Suprapubic skin (tissue), 4 donors: ENCODE results near the gene KRTDAP. TPM values are rescaled to one million over a fixed set of nuclear protein-coding genes. Genes with fewer than 3 reads are reported as not detected.
"Not testable (repeated sequence)": the region's sequence is repeated elsewhere in the genome, so short reads cannot be mapped to it uniquely, and the experiment has no call there.

ENCODE experiments used
- DNase-seq, 2 donors: peaks; one replicate each; pipeline ENCODE4 v3.0.0-alpha.2; 2019; ENCODE audit warnings: low spot score in 2 of 2
- H3K27ac ChIP-seq: fragments of 200-600 bp; sonication (generic); one replicate; pipeline ENCODE4 v1.5.1; 2019
- H3K27me3 ChIP-seq: fragments of 200-600 bp; sonication (generic); one replicate; pipeline ENCODE4 v1.5.1; 2019
- H3K36me3 ChIP-seq: fragments of 200-600 bp; sonication (generic); one replicate; pipeline ENCODE4 v1.5.1; 2019
- H3K4me1 ChIP-seq: fragments of 200-600 bp; sonication (generic); one replicate; pipeline ENCODE4 v1.5.1; 2019
- H3K4me3 ChIP-seq: fragments of 200-600 bp; sonication (generic); one replicate; pipeline ENCODE4 v1.5.1; 2019; ENCODE audit warnings: mild to moderate bottlenecking
- H3K9me3 ChIP-seq: fragments of 200-600 bp; sonication (generic); one replicate; pipeline ENCODE4 v1.5.1; 2019
- EP300 ChIP-seq: sonication (generic); formaldehyde crosslinking; IDR thresholded peaks from one replicate; pipeline ENCODE4 v1.6.1; 2017; ENCODE audit warnings: antibody characterized with exemption
- POLR2A ChIP-seq, 2 donors: fragments of 450-650 bp; IDR thresholded peaks; one replicate each; pipeline ENCODE4 v1.6.1; 2017; ENCODE audit warnings: antibody characterized with exemption in 2 of 2, mild to moderate bottlenecking in 2 of 2, moderate library complexity in 2 of 2
- POLR2AphosphoS5 ChIP-seq, 3 donors: sonication (generic); formaldehyde crosslinking; IDR thresholded peaks; one replicate each; pipeline ENCODE4 v1.6.1; 2017; ENCODE audit warnings: antibody characterized with exemption in 3 of 3
- WGBS: methylation state at CpG from one replicate; pipeline ENCODE4 v1.1.5; 2018; 5-methylcytosine and 5-hydroxymethylcytosine counted together
- total RNA-seq, 4 donors: library from RNA; depleted of rRNA; stranded (reverse); fragments of >200 nt; gene quantifications; one replicate each; pipeline ENCODE4 v1.1.0, GENCODE V29; 2016
- TF ChIP-seq, protein P1 (sequence below), 2 donors: fragments of 200-600 bp in 1 of 2; fragments of 450-650 bp in 1 of 2; sonication (generic) in 1 of 2; IDR thresholded peaks; one replicate each; pipeline ENCODE4 v1.5.1; 2016 to 2019; ENCODE audit warnings: antibody characterized with exemption in 2 of 2, mild to moderate bottlenecking in 1 of 2, moderate library complexity in 1 of 2

Gene KRTDAP
- total RNA-seq, 4 donors from 2014 or later = 1,056 to 12,237 (median 8,197) TPM

GRCh38 chr19:35478794-35479677, 11.2 kb downstream of the KRTDAP start:
- Histone ChIP-seq H3K36me3 (no peaks in the 10 kb centered on the region), H3K9me3 (no peaks in the 10 kb centered on the region), H3K27ac (peak overlapping the region; percentile 19)

DNA sequence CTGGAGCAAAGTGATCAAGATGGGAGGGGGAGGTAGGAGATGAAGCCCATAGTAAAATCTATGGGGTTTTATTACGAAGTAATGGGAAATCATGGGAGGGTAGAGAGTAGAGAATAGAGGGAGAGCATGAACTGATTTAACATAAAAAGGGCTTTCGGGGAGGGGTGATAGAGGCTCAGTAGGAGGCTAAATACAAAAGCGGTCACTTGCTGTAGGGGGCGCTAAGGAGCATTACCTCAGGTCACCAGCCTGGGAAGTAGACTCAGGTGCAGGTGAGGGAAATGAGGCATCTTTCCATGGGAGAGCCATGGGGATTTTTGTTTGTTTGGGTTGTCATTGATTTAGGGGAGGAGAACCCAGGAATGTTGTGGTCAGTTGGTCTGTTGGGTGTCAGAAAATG, 14.1 kb downstream of the KRTDAP start:
- no peak for DNase-seq
- 62% methylated on average over 4 of the region's 4 CpGs for WGBS
- Histone ChIP-seq H3K4me3 (no peak overlapping the region), H3K4me1 (peaks cover 9% of the 10 kb centered on the region), H3K27me3 (no peaks in the 10 kb centered on the region), H3K27ac (no peak overlapping the region), H3K36me3 (no peaks in the 10 kb centered on the region), H3K9me3 (no peaks in the 10 kb centered on the region)
- no peak for TF ChIP-seq POLR2A (IDR thresholded peaks at IDR 0.05)
- no peak for TF ChIP-seq POLR2AphosphoS5 (IDR thresholded peaks at IDR 0.05)
- TF ChIP-seq, protein P1, sequence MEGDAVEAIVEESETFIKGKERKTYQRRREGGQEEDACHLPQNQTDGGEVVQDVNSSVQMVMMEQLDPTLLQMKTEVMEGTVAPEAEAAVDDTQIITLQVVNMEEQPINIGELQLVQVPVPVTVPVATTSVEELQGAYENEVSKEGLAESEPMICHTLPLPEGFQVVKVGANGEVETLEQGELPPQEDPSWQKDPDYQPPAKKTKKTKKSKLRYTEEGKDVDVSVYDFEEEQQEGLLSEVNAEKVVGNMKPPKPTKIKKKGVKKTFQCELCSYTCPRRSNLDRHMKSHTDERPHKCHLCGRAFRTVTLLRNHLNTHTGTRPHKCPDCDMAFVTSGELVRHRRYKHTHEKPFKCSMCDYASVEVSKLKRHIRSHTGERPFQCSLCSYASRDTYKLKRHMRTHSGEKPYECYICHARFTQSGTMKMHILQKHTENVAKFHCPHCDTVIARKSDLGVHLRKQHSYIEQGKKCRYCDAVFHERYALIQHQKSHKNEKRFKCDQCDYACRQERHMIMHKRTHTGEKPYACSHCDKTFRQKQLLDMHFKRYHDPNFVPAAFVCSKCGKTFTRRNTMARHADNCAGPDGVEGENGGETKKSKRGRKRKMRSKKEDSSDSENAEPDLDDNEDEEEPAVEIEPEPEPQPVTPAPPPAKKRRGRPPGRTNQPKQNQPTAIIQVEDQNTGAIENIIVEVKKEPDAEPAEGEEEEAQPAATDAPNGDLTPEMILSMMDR (IDR thresholded peaks at IDR 0.05) = no peak
- TF ChIP-seq EP300 = no peak

More at GRCh38 chr19:35478794-35479677, 11.2 kb downstream of the KRTDAP start:
- Histone ChIP-seq H3K27me3 (no peaks in the 10 kb centered on the region), H3K4me3 (no peak overlapping the region), H3K4me1 (peaks cover 9% of the 10 kb centered on the region)
- TF ChIP-seq, protein P1 (IDR thresholded peaks at IDR 0.05) = no peak
- TF ChIP-seq POLR2AphosphoS5 (IDR thresholded peaks at IDR 0.05) = no peak
- TF ChIP-seq EP300 = no peak
- TF ChIP-seq POLR2A (IDR thresholded peaks at IDR 0.05) = no peak
- whole genome bisulfite sequencing = 54% methylated on average over 21 of the region's 21 CpGs
- DNase-seq = no peak

DNA sequence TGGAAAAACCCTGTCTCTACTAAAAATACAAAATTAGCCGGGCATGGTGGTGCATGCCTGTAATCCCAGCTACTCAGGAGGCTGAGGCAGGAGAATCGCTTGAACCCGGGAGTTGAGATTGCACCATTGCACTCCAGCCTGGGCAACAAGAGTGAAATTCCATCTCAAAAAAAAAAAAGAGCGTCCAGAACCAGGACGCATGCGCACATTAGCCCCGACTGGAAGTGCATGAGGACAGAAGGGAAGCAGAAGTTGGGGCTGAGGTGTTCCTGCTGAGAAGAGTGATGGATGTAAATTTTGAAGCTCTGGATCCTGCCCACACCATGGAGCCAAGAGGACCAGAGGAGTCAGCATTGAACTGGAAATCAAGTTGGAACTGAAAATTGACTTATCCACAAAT, 15.7 kb downstream of the KRTDAP start:
- 96% methylated on average over 7 of the region's 7 CpGs for WGBS
- H3K36me3 ChIP-seq, H3K4me1 ChIP-seq, DNase-seq, H3K27me3 ChIP-seq, H3K27ac ChIP-seq, H3K9me3 ChIP-seq, H3K4me3 ChIP-seq: not testable (repeated sequence)

- no peak overlapping the region for H3K27ac ChIP-seq
- DNase-seq = no peak
- no peak overlapping the region for H3K4me3 ChIP-seq
- no peaks in the 10 kb centered on the region for H3K9me3 ChIP-seq
- no peaks in the 10 kb centered on the region for H3K27me3 ChIP-seq
- peaks cover 8% of the 10 kb centered on the region for H3K4me1 ChIP-seq
- 95% methylated on average over 14 of the region's 14 CpGs for WGBS
- TF ChIP-seq, protein P1 (IDR thresholded peaks at IDR 0.05) = no peak
- TF ChIP-seq POLR2A (IDR thresholded peaks at IDR 0.05) = no peak
- no peak for TF ChIP-seq EP300
- TF ChIP-seq POLR2AphosphoS5 (IDR thresholded peaks at IDR 0.05) = no peak
- H3K36me3 ChIP-seq = no peaks in the 10 kb centered on the region
Observed at GRCh38 chr19:35474104-35474503, 16.2 kb downstream of the KRTDAP start.

- H3K4me3 ChIP-seq = no peak overlapping the region
- no peaks in the 10 kb centered on the region for H3K4me1 ChIP-seq
- no peaks in the 10 kb centered on the region for H3K27me3 ChIP-seq
- no peaks in the 10 kb centered on the region for H3K36me3 ChIP-seq
- TF ChIP-seq, protein P1 (IDR thresholded peaks at IDR 0.05) = no peak
- TF ChIP-seq POLR2AphosphoS5 (IDR thresholded peaks at IDR 0.05) (no peak), POLR2A (IDR thresholded peaks at IDR 0.05) (no peak), EP300 (no peak)
- H3K27ac ChIP-seq = no peak overlapping the region
- no peaks in the 10 kb centered on the region for H3K9me3 ChIP-seq
- 93% methylated on average over 8 of the region's 8 CpGs for WGBS
- no peak for DNase-seq
Observed at GRCh38 chr19:35471946-35472345, 18.3 kb downstream of the KRTDAP start.

GRCh38 chr19:35471075-35471474, 19.2 kb downstream of the KRTDAP start:
- not testable (repeated sequence) for H3K27ac ChIP-seq, H3K4me3 ChIP-seq, H3K36me3 ChIP-seq, DNase-seq, H3K4me1 ChIP-seq, H3K27me3 ChIP-seq, H3K9me3 ChIP-seq
- 100% methylated on average over 4 of the region's 4 CpGs for WGBS
